MM.1S (cell line): ENCODE measurements around the gene CBLN1.

Experiments
- DNase-seq: peaks from one replicate; pipeline ENCODE4 v3.0.0-alpha.2; 2015
- H2AFZ ChIP-seq: fragments of 300-600 bp; sonication (generic); 2 replicates; pipeline ENCODE4 v1.6.0; 2016; ENCODE audit warnings: antibody characterized with exemption, low read length
- H3F3A ChIP-seq: fragments of 300-600 bp; sonication (generic); 2 replicates; pipeline ENCODE4 v1.6.1; 2016; ENCODE audit warnings: mild to moderate bottlenecking, antibody characterized with exemption, low read length, moderate library complexity, mixed read lengths; ENCODE audit not compliant: insufficient read depth
- H3K27ac ChIP-seq: fragments of 300-600 bp; sonication (generic); 2 replicates; pipeline ENCODE4 v1.5.1; 2016; ENCODE audit warnings: mild to moderate bottlenecking, low read length
- H3K27me3 ChIP-seq: fragments of 300-600 bp; sonication (generic); replicated peaks from 2 replicates; pipeline ENCODE4 v1.6.0; 2016; ENCODE audit warnings: low read length; ENCODE audit not compliant: insufficient read depth
- H3K36me3 ChIP-seq: fragments of 300-600 bp; sonication (generic); replicated peaks from 2 replicates; pipeline ENCODE4 v1.6.1; 2016; ENCODE audit warnings: mild to moderate bottlenecking, low read length, mixed read lengths; ENCODE audit not compliant: insufficient read depth
- H3K4me1 ChIP-seq: fragments of 300-600 bp; sonication (generic); 2 replicates; pipeline ENCODE4 v1.6.1; 2016; ENCODE audit warnings: low read length, mixed read lengths
- H3K4me2 ChIP-seq: fragments of 300-600 bp; sonication (generic); 2 replicates; pipeline ENCODE4 v1.6.0; 2016; ENCODE audit warnings: low read depth, low read length
- H3K4me3 ChIP-seq: fragments of 300-600 bp; sonication (generic); 2 replicates; pipeline ENCODE4 v1.5.1; 2016; ENCODE audit warnings: low read length, mixed read lengths
- H3K79me2 ChIP-seq: fragments of 300-600 bp; sonication (generic); 2 replicates; pipeline ENCODE4 v1.6.1; 2016; ENCODE audit warnings: mixed run types, low read length, mixed read lengths
- H3K9ac ChIP-seq: fragments of 300-600 bp; sonication (generic); 2 replicates; pipeline ENCODE4 v1.6.1; 2016; ENCODE audit warnings: low read length, mixed read lengths
- H3K9me2 ChIP-seq: fragments of 300-600 bp; sonication (generic); replicated peaks from 2 replicates; pipeline ENCODE4 v1.6.1; 2016; ENCODE audit warnings: mild to moderate bottlenecking, low read length, mixed read lengths; ENCODE audit not compliant: insufficient read depth
- H3K9me3 ChIP-seq: fragments of 300-600 bp; sonication (generic); replicated peaks from 2 replicates; pipeline ENCODE4 v1.6.1; 2016; ENCODE audit warnings: mild to moderate bottlenecking, low read length, mixed read lengths; ENCODE audit not compliant: insufficient read depth
- H4K20me1 ChIP-seq: fragments of 300-600 bp; sonication (generic); 2 replicates; pipeline ENCODE4 v1.6.1; 2016; ENCODE audit warnings: mild to moderate bottlenecking, low read length, moderate library complexity, mixed read lengths; ENCODE audit not compliant: insufficient read depth
- EZH2 ChIP-seq: fragments of 300-600 bp; sonication (generic); optimal IDR thresholded peaks from 2 replicates; pipeline ENCODE3; 2017; ENCODE audit warnings: low read depth, mild to moderate bottlenecking, antibody characterized with exemption, low read length, mixed read lengths
- EZH2phosphoT487 ChIP-seq: fragments of 300-600 bp; sonication (generic); IDR thresholded peaks from 2 replicates; pipeline ENCODE4 v1.6.1; 2018; ENCODE audit warnings: antibody characterized with exemption, low read length
- TF ChIP-seq, protein P1 (sequence below): fragments of 300-600 bp; sonication (generic); IDR thresholded peaks from 2 replicates; pipeline ENCODE4 v1.5.1; 2016; ENCODE audit warnings: antibody characterized with exemption, low read length, mixed read lengths

CBLN1 gene

DNA sequence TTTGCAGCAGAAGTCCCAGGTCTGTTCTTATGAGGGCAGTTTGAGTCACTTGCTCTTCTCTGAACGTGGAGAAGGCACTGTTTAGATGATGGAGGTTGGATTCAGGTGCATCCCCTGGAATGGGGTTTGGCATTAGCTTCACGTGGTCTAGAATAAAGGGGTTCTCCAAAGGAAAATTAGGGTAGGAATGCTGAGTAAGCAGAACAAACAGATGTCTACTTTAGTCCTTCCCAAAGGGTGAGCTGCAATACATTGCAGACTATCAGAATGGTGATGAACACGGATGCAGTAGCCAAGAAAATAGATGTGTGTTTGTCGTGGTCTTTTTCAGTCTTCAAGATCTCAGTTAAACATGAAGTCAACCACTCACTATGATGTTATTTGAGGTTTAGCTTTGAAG is 3.3 kb upstream of the CBLN1 start:
- no peak for TF ChIP-seq EZH2
- TF ChIP-seq, protein P1, sequence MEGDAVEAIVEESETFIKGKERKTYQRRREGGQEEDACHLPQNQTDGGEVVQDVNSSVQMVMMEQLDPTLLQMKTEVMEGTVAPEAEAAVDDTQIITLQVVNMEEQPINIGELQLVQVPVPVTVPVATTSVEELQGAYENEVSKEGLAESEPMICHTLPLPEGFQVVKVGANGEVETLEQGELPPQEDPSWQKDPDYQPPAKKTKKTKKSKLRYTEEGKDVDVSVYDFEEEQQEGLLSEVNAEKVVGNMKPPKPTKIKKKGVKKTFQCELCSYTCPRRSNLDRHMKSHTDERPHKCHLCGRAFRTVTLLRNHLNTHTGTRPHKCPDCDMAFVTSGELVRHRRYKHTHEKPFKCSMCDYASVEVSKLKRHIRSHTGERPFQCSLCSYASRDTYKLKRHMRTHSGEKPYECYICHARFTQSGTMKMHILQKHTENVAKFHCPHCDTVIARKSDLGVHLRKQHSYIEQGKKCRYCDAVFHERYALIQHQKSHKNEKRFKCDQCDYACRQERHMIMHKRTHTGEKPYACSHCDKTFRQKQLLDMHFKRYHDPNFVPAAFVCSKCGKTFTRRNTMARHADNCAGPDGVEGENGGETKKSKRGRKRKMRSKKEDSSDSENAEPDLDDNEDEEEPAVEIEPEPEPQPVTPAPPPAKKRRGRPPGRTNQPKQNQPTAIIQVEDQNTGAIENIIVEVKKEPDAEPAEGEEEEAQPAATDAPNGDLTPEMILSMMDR = no peak
- no peak for TF ChIP-seq EZH2phosphoT487
- no peak overlapping the region for H3K27ac ChIP-seq

DNA sequence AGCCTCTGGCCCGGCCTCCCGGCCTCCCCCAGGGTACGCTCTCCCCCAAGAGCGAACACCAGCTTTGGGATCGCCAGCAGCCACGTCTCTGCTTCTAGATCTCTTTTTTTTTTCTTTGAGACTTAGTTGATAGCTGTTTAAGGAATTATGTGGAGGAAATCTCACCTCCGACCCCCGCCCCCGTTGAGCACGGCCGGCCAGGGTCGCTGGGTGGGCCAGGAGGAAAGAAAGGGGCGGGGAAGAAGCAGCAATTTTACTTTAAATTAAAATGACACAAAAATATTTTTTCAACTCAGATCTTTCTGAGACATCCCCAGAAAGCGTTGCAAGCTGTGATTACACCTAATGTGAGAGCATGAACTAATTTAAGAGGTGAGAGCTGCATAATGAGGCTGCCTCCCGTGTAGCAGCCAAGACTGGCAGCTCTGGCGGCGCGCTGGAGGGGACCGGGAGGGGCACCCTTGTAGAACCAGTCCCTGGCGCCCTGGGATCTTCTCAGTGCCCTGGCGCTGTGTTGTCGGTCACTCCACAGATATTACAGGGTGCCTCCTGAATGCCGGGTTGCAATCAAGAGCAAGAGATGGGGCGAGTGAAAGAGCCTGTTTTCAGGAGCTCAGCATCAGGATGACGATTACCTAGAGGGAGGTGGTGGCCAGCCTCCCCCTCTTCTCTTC is 1.9 kb upstream of the CBLN1 start:
- Histone ChIP-seq H3K9ac (peak overlapping the region; percentile 39; the same call in 1 of the 2 replicates), H3K27ac (no peak overlapping the region), H3K9me2 (no peaks in the 10 kb centered on the region), H3K4me3 (peak overlapping the region; percentile 79), H3F3A (no peaks in the 10 kb centered on the region), H3K79me2 (no peaks in the 10 kb centered on the region), H3K27me3 (peaks cover 27% of the 10 kb centered on the region), H3K4me1 (no peaks in the 10 kb centered on the region), H3K9me3 (no peaks in the 10 kb centered on the region), H4K20me1 (no peaks in the 10 kb centered on the region), H2AFZ (peak overlapping the region; percentile 91; the same call in 1 of the 2 replicates), H3K36me3 (no peaks in the 10 kb centered on the region), H3K4me2 (peak overlapping the region; percentile 100)
- TF ChIP-seq, protein P1 = no peak
- no peak for TF ChIP-seq EZH2phosphoT487
- TF ChIP-seq EZH2 = no peak
- no peak for DNase-seq

More for the DNA sequence above, 3.3 kb upstream of the CBLN1 start:
- no peaks in the 10 kb centered on the region for H3K79me2 ChIP-seq
- no peaks in the 10 kb centered on the region for H3K4me1 ChIP-seq
- no peaks in the 10 kb centered on the region for H3K36me3 ChIP-seq
- DNase-seq = no peak
- H3K9ac ChIP-seq = no peak overlapping the region
- no peaks in the 10 kb centered on the region for H3K9me3 ChIP-seq
- H3K9me2 ChIP-seq = no peaks in the 10 kb centered on the region
- no peak overlapping the region for H3K4me3 ChIP-seq
- peaks cover 13% of the 10 kb centered on the region for H3K27me3 ChIP-seq
- H3F3A ChIP-seq = no peaks in the 10 kb centered on the region
- no peak overlapping the region for H2AFZ ChIP-seq
- H4K20me1 ChIP-seq = no peaks in the 10 kb centered on the region
- H3K4me2 ChIP-seq = no peak overlapping the region

DNA sequence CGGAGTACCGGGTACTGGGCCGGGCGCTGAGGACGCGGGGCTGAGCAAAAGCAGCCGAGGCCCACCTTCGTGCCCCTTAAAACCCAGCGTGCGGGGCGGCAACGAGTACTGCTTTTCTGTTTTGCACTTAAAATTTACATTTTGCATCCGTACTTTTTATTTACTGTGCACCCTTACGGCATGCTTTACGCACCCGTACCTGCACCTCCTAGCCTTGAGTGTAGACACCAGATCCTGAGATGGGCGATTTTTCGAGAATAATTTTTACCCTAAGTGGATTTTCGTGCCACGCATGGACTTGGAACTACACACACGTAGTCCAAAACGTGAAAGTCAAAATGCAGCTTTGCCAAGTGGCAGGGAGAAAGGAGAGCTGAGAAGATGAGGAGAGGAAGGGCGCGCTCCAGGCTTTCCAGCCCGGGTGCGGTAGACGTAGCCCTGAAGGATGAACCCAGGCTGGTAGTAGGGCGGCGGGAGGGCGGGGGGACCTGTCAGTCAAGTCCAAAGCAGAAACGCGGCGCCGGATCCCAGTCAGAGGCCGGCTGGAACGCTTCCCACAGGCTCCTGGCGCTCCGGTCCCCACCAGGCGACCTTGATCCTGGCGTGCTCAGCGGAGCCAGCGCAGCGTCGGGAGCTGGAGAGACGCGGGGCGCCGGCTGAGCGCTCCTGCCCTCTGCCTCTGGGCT is 1.2 kb upstream of the CBLN1 start:
- peak overlapping the region; percentile 91 for H2AFZ ChIP-seq
- peaks cover 34% of the 10 kb centered on the region for H3K27me3 ChIP-seq
- TF ChIP-seq EZH2 = no peak
- no peaks in the 10 kb centered on the region for H3K9me2 ChIP-seq
- H3K9me3 ChIP-seq = no peaks in the 10 kb centered on the region
- peak overlapping the region; percentile 100 for H3K4me2 ChIP-seq
- peak overlapping the region; percentile 79 for H3K4me3 ChIP-seq
- H3K27ac ChIP-seq = no peak overlapping the region
- H3K9ac ChIP-seq = peak overlapping the region; percentile 39; the same call in 1 of the 2 replicates
- H3K36me3 ChIP-seq = no peaks in the 10 kb centered on the region
- no peaks in the 10 kb centered on the region for H3F3A ChIP-seq
- H4K20me1 ChIP-seq = no peaks in the 10 kb centered on the region
- H3K79me2 ChIP-seq = no peaks in the 10 kb centered on the region
- H3K4me1 ChIP-seq = no peaks in the 10 kb centered on the region
- peak; percentile 28 for DNase-seq
